A673 (cell line): Measurements from ENCODE around the gene R3HDM4.

Experiments
- CTCF ChIP-seq: fragments of 300-800, 200-600 bp; sonication (generic); conservative IDR thresholded peaks from 2 replicates; pipeline ENCODE4 v1.5.1; 2017; ENCODE audit warnings: low read depth, mild to moderate bottlenecking, antibody characterized with exemption, low read length, moderate library complexity, mixed read lengths
- EZH2 ChIP-seq: fragments of 200-600 bp; sonication (generic); IDR thresholded peaks from 2 replicates; pipeline ENCODE4 v1.6.1; 2017; ENCODE audit warnings: borderline replicate concordance, low read depth, mild to moderate bottlenecking, mixed read lengths, antibody characterized with exemption, low read length; ENCODE audit not compliant: poor library complexity, severe bottlenecking

GRCh38 chr19:953445-954271, 40.6 kb upstream of the R3HDM4 start:
- TF ChIP-seq EZH2 (no peak), CTCF (no peak)
